Measurements from ENCODE around the gene CNMD.

DNA sequence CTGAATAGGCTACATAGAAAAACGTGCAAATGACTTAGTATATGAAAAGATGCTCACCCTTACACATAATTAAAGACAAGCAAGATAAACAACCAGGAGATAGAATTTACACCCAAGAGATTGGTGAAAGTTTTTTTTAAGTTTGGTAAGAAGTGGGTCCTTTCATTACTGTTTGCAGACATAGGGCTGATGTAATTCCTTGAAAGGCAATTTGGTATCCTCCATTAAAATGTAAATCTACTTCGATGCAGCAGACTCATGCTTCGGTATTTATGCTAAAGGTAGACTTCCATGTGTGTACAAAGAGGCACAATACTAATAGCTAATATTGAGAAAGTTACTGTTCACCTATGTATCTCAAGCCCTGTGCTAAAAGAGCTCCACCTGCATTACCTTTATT, 33.5 kb downstream of the CNMD start:
- TF ChIP-seq, protein P1, sequence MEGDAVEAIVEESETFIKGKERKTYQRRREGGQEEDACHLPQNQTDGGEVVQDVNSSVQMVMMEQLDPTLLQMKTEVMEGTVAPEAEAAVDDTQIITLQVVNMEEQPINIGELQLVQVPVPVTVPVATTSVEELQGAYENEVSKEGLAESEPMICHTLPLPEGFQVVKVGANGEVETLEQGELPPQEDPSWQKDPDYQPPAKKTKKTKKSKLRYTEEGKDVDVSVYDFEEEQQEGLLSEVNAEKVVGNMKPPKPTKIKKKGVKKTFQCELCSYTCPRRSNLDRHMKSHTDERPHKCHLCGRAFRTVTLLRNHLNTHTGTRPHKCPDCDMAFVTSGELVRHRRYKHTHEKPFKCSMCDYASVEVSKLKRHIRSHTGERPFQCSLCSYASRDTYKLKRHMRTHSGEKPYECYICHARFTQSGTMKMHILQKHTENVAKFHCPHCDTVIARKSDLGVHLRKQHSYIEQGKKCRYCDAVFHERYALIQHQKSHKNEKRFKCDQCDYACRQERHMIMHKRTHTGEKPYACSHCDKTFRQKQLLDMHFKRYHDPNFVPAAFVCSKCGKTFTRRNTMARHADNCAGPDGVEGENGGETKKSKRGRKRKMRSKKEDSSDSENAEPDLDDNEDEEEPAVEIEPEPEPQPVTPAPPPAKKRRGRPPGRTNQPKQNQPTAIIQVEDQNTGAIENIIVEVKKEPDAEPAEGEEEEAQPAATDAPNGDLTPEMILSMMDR (IDR thresholded peaks at IDR 0.05) = no peak
- no peak for TF ChIP-seq POLR2A (IDR thresholded peaks at IDR 0.05)
